ENCODE data around the gene GPC6. TPM values are rescaled to one million over a fixed set of nuclear protein-coding genes. Genes with fewer than 3 reads are reported as not detected.

The GPC6 gene
- total and polyA plus RNA-seq, 2 experiments from 2014 or later = 14.4 to 20.8 TPM

GRCh38 chr13:94305463-94305862 is 1078.9 kb downstream of the GPC6 start:
- WGBS, 2 experiments (ENCODE audit: low coverage in 1 of 2, low lambda C conversion rate in 2 of 2, missing lambda C conversion rate in 2 of 2) = 2 to 4% methylated on average over 1 of the region's 1 CpG
- in situ Hi-C loops (cut with MboI) = no loop called here

GRCh38 chr13:94305934-94306333 is 1079.3 kb downstream of the GPC6 start:
- no peak overlapping the region for H3K9ac ChIP-seq
- H3K4me3 ChIP-seq = no peak overlapping the region

More at GRCh38 chr13:94305463-94305862, 1078.9 kb downstream of the GPC6 start:
- no peak overlapping the region for H3K4me3 ChIP-seq
- H2AFZ ChIP-seq = no peak overlapping the region
- no peaks in the 10 kb centered on the region for H4K20me1 ChIP-seq (ENCODE audit: insufficient read depth)
- TF ChIP-seq EZH2phosphoT487 (IDR thresholded peaks at IDR 0.05; ENCODE audit: insufficient read depth, low read depth) = no peak
- TF ChIP-seq EZH2 (IDR thresholded peaks at IDR 0.05; ENCODE audit: insufficient read depth, poor library complexity, severe bottlenecking) = no peak
- no peaks in the 10 kb centered on the region for H3K36me3 ChIP-seq (ENCODE audit: low read depth)
- no peaks in the 10 kb centered on the region for H3K9me3 ChIP-seq (ENCODE audit: low read depth)
- H3K27me3 ChIP-seq (replicated peaks; ENCODE audit: insufficient read depth) = no peaks in the 10 kb centered on the region
- no peaks in the 10 kb centered on the region for H3K9me2 ChIP-seq (ENCODE audit: insufficient read depth)
- peak; percentile 80 for DNase-seq
- peaks cover 35% of the 10 kb centered on the region for H3F3A ChIP-seq (ENCODE audit: insufficient read depth)
- no peaks in the 10 kb centered on the region for H3K79me2 ChIP-seq (ENCODE audit: insufficient read depth)
- H3K4me1 ChIP-seq (ENCODE audit: insufficient read depth) = peaks cover 38% of the 10 kb centered on the region
- H3K9ac ChIP-seq = no peak overlapping the region
- peak overlapping the region; percentile 43 for H3K27ac ChIP-seq
- peak overlapping the region; percentile 27 for H3K4me2 ChIP-seq (ENCODE audit: unreplicated experiment)

GRCh38 chr13:94308832-94309231 is 1082.2 kb downstream of the GPC6 start:
- Histone ChIP-seq H3K36me3 (ENCODE audit: low read depth) (no peaks in the 10 kb centered on the region), H3K9ac (no peak overlapping the region), H3K9me3 (ENCODE audit: low read depth) (no peaks in the 10 kb centered on the region), H3K27me3 (replicated peaks; ENCODE audit: insufficient read depth) (no peaks in the 10 kb centered on the region), H2AFZ (no peak overlapping the region), H3K4me1 (ENCODE audit: insufficient read depth) (peaks cover 52% of the 10 kb centered on the region), H4K20me1 (ENCODE audit: insufficient read depth) (no peaks in the 10 kb centered on the region), H3K27ac (no peak overlapping the region), H3K4me3 (no peak overlapping the region), H3F3A (ENCODE audit: insufficient read depth) (peaks cover 43% of the 10 kb centered on the region), H3K4me2 (ENCODE audit: unreplicated experiment) (no peak overlapping the region), H3K9me2 (ENCODE audit: insufficient read depth) (no peaks in the 10 kb centered on the region), H3K79me2 (ENCODE audit: insufficient read depth) (no peaks in the 10 kb centered on the region)
- in situ Hi-C loops (cut with MboI) = no loop called here
- 88 to 94% methylated on average over 4 of the region's 4 CpGs for WGBS, 2 experiments (ENCODE audit: low coverage in 1 of 2, low lambda C conversion rate in 2 of 2, missing lambda C conversion rate in 2 of 2)
- DNase-seq = no peak
- no peak for TF ChIP-seq EZH2phosphoT487 (IDR thresholded peaks at IDR 0.05; ENCODE audit: insufficient read depth, low read depth)
- no peak for TF ChIP-seq EZH2 (IDR thresholded peaks at IDR 0.05; ENCODE audit: insufficient read depth, poor library complexity, severe bottlenecking)

More at GRCh38 chr13:94305934-94306333, 1079.3 kb downstream of the GPC6 start:
- no peak for TF ChIP-seq EZH2 (IDR thresholded peaks at IDR 0.05; ENCODE audit: insufficient read depth, poor library complexity, severe bottlenecking)
- TF ChIP-seq EZH2phosphoT487 (IDR thresholded peaks at IDR 0.05; ENCODE audit: insufficient read depth, low read depth) = no peak
- no peaks in the 10 kb centered on the region for H3K9me2 ChIP-seq (ENCODE audit: insufficient read depth)
- H4K20me1 ChIP-seq (ENCODE audit: insufficient read depth) = no peaks in the 10 kb centered on the region
- H3K9me3 ChIP-seq (ENCODE audit: low read depth) = no peaks in the 10 kb centered on the region
- in situ Hi-C loops (cut with MboI) = no loop called here
- H2AFZ ChIP-seq = no peak overlapping the region
- no peaks in the 10 kb centered on the region for H3K79me2 ChIP-seq (ENCODE audit: insufficient read depth)
- H3K27me3 ChIP-seq (replicated peaks; ENCODE audit: insufficient read depth) = no peaks in the 10 kb centered on the region
- H3K4me1 ChIP-seq (ENCODE audit: insufficient read depth) = peaks cover 43% of the 10 kb centered on the region
- WGBS, 2 experiments (ENCODE audit: low coverage in 1 of 2, low lambda C conversion rate in 2 of 2, missing lambda C conversion rate in 2 of 2) = 57 to 59% methylated on average over 4 of the region's 4 CpGs
- no peaks in the 10 kb centered on the region for H3K36me3 ChIP-seq (ENCODE audit: low read depth)
- peak overlapping the region; percentile 43 for H3K27ac ChIP-seq
- H3F3A ChIP-seq (ENCODE audit: insufficient read depth) = peaks cover 40% of the 10 kb centered on the region
- peak; percentile 49 for DNase-seq
- H3K4me2 ChIP-seq (ENCODE audit: unreplicated experiment) = peak overlapping the region; percentile 27

DNA sequence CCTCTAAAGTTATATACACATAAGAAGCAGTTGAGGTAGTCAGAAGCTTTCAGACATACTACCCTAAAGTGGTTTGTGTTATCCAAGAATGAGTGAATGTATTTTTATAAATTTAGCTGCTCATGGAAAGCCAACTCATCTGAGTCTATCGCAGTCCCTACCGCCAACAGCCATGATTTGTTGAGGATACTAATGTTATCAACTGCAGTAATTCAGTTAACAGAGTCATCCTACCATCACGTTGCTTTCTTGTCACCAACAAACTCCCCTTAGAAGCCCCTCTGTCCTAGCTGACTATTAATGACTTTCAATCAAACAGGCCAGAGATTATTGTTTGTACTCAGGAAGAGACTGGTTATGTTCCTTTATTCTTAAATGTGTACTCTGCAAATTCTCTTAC is 1083.0 kb downstream of the GPC6 start:
- no peak overlapping the region for H3K9ac ChIP-seq
- peaks cover 52% of the 10 kb centered on the region for H3K4me1 ChIP-seq (ENCODE audit: insufficient read depth)

More for the DNA sequence above, 1083.0 kb downstream of the GPC6 start:
- peak overlapping the region; percentile 74 for H3K4me2 ChIP-seq (ENCODE audit: unreplicated experiment)
- no peak for TF ChIP-seq EZH2phosphoT487 (IDR thresholded peaks at IDR 0.05; ENCODE audit: insufficient read depth, low read depth)
- TF ChIP-seq EZH2 (IDR thresholded peaks at IDR 0.05; ENCODE audit: insufficient read depth, poor library complexity, severe bottlenecking) = no peak
- H3K79me2 ChIP-seq (ENCODE audit: insufficient read depth) = no peaks in the 10 kb centered on the region
- in situ Hi-C loops (cut with MboI) = no loop called here
- peak overlapping the region; percentile 63 for H3K27ac ChIP-seq
- H3K9me2 ChIP-seq (ENCODE audit: insufficient read depth) = no peaks in the 10 kb centered on the region
- peak overlapping the region; percentile 49 for H3K4me3 ChIP-seq
- no peaks in the 10 kb centered on the region for H3K36me3 ChIP-seq (ENCODE audit: low read depth)
- H2AFZ ChIP-seq = 0 out of 2 replicates have a peak overlapping the region, but pooled peaks have one; percentile 8
- 96 to 100% methylated on average over 3 of the region's 3 CpGs for WGBS, 2 experiments (ENCODE audit: low coverage in 1 of 2, low lambda C conversion rate in 2 of 2, missing lambda C conversion rate in 2 of 2)
- H3K9me3 ChIP-seq (ENCODE audit: low read depth) = no peaks in the 10 kb centered on the region
- no peak for DNase-seq
- no peaks in the 10 kb centered on the region for H4K20me1 ChIP-seq (ENCODE audit: insufficient read depth)
- peaks cover 41% of the 10 kb centered on the region for H3F3A ChIP-seq (ENCODE audit: insufficient read depth)
- no peaks in the 10 kb centered on the region for H3K27me3 ChIP-seq (replicated peaks; ENCODE audit: insufficient read depth)

Data from GM23248 (cell line).